Activated CD4-positive, alpha-beta T cell treated with anti-CD3 and anti-CD28 coated beads, Interleukin-2, amount 50 U/mL, for 16 hours (primary cell): ENCODE data around the gene SLC41A1.
"Not testable (repeated sequence)": the region's sequence is repeated elsewhere in the genome, so short reads cannot be mapped to it uniquely, and the experiment has no call there.

Experiments
- DNase-seq: peaks from one replicate; pipeline ENCODE4 v3.0.0-alpha.2; 2020

The SLC41A1 gene

DNA sequence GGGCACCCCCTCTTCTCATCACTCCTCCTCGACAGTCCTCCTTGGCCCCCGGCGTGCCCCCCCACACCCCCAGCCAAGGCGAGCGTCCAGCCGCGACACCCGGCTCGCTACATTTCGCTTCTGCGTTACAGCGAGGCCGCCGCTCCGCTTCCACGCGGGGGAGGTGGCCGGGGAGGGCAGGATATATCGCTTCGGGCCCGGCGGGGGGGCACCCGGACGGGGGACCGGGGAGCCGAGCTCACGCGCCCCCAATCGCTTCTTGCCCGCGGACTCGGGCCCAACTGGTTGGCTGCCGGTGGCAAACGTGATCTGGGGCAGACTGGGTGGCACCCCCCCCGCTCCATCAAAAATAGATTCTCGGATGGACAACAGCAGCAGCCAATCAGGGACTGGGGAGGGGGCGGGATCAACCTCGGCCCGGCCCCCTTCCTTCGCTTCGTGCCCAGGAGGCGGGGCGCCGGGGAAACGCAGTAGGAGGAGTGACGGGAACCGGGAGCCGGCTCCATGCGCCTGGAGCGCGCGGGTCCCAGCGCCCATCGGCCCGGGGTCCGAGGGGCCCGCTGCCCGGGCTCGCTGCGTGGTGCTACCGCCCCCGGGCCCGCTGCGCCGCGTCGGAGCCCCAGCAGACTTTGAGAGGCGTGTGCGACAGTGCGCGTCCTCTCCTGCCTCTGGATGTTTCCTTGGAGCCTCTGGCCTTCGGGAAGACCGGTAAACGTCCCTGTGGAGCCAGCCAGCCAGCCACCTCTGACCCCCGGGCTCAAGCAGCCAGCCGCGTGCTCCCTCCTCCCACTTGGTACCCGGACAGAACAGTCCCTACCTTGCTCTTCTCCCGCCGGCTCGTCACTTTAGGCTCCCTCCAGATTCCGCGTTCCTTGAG is at the start of gene SLC41A1:
Gene SLC41A1, minus strand, starts transcription at position 321 of the 877 bp plus-strand sequence. CDS start 2,757 bp downstream, outside the sequence.
- peak; percentile 94 for DNase-seq

DNA sequence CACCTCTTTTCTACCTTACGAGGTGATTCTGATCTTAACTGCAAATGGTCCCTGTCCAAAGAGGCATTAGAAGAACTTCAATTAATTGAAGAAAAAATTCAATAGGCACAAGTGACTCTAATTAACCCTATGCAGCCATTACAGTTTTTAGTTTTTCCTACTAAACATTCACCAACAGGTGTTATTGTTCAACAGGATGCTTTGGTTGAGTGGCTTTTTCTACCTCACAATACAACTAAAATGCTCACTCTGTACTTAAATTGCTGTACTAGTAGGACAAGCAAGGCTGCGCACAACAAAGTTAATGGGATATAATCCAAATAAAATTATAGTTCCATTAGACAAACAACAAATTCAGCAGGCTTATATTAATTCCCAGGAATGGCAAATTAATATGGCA is 48.5 kb upstream of the SLC41A1 start:
- DNase-seq, result no peak

DNA sequence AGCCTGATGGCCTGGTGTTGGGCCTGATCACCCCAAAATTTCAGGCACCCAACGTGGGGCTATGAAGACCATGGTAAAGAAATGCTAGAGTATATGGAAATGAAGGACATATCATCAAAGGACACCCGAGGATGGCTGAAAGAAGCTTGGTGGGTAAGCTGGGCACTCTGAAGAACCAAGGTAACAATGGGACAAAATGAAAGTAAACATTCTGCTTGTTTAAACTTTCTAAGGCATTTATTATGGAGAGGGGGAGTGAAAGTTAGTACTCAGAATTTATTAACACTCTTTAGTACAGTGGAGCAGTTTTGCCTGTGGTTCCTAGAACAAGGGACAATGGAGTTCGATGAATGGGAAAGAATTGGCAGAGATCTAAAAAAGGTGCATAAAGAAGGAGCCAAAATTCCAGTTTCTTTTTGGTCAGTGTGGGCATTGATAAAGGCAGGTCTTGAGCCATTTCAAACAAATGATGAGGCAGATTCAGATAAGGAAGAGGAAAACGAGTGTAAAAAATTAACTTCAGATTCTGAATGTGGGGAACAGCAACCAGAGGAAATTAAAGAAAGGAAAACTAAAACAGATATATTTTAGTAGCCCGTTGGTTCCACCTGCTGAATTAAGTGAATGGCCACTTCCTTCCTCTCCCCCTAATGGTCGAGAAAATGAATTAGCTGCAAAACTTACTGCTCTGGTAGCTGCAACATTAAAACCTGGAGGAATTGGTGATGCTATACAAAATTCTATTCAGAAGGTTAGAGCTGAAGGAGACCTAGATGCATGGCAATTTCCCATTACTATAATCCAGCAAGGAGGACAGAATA is 45.4 kb upstream of the SLC41A1 start:
- DNase-seq, result no peak

DNA sequence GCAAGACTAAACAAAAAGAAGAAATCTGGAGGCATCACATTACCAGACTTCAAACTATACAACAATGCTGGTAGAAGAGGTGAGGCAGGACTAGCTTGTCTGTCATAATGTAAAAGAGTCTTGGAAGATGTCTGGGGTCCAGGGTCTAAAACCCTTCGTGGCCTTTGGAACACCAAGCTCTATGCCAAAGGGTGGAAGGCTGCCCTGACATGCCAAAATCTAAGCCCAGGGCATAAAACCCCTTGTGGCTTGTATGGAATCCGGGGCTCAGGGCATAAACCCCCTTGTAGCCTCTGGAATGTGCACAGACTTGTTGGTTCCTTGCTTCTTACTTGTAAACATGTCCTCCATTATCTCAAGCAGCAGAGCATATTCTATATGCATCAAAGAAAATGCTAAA is 44.5 kb upstream of the SLC41A1 start:
- DNase-seq, result not testable (repeated sequence)

DNA sequence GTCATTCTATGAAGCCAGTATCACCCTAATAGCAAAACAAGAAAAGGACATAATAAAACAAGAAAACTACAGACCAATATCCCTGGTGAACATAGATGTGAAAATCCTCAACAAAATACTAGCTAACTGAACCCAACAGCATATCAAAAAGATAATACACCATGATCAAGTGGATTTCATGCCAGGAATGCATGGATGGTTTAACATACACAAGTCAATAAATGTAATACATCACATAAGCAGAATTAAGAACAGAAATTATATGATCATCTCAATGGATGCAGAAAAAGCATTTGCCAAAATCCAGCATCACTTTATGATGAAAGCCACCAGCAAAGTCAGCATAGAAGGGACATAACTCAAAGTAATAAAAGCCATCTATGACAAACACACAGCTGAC is 43.4 kb upstream of the SLC41A1 start:
- DNase-seq, result no peak

DNA sequence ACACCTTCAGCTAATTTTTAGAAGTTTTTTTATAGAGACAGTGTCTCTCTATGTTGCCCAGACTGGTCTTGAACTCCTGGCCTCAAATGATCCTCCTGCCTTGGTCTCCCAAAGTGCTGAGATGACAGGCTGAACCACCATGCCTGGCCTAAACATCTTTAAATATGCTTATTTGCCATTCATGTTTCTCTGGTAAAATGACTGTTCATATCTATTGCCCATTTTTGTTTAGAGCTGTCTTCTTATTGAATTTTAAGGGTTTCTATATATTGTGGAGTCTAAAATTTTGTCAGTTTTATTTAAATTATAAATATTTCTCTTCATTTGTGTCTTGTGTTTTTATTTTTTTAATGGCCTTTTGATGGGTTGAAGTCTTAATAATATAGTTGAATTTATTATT is 40.0 kb upstream of the SLC41A1 start:
- no peak for DNase-seq

DNA sequence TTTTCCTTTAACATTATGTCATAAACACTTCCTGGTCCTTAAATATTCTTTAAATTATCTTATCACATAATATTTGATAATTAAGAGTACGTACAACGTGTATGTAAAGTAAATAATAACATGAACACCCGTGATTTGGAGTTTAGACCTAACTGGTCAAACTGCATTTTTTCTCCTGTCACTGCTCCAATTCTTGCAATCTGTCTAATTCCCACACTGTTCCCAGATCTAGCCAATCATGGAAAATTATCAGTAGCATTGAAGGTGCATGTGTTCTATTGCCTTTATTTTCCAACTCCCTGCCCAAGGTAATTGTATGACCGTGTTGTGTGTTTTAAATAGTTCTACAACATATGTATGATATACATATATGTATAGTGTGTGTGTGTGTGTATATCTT is 39.0 kb upstream of the SLC41A1 start:
- no peak for DNase-seq

DNA sequence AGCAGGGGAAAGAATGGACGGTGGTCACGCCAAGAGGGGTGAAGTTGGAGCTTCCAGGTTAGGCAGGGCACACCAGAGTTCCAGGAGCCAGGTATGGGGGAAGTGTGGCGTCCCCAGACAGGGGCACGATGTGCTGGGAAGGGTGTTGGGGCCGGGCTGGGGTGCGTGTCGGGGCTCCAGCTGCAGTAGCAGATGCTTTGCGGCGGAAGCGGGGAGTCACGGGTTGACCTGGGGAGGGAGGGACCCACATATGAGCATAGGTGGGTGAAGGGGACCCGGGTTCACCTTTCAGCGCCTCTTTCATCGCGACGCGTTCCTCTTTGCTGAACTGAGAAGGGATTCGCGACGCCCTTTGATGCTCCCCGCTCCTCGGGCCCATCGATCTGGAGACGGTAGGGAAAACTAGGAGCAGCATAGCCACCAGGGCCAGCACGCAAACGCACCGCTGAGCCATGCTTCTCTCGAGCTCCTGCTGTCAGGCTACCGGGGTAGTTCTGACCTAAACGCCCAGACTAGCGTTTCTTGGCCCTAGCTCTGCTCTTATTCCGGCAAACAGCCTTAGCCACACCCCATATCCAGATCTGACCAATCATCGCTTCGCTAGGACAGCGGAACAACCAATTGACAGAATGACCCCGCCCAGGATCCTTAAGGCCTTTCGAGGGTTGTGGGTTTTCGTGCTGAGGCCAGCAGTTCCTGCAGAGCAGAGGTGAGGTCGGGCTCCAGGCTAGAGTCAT is 36.8 kb upstream of the SLC41A1 start, which contains the start of gene PM20D1:
Gene PM20D1, minus strand, starts transcription at position 514 of the 737 bp plus-strand sequence. Its CDS starts 60 bp downstream, at position 454.
- DNase-seq, result peak; percentile 88

DNA sequence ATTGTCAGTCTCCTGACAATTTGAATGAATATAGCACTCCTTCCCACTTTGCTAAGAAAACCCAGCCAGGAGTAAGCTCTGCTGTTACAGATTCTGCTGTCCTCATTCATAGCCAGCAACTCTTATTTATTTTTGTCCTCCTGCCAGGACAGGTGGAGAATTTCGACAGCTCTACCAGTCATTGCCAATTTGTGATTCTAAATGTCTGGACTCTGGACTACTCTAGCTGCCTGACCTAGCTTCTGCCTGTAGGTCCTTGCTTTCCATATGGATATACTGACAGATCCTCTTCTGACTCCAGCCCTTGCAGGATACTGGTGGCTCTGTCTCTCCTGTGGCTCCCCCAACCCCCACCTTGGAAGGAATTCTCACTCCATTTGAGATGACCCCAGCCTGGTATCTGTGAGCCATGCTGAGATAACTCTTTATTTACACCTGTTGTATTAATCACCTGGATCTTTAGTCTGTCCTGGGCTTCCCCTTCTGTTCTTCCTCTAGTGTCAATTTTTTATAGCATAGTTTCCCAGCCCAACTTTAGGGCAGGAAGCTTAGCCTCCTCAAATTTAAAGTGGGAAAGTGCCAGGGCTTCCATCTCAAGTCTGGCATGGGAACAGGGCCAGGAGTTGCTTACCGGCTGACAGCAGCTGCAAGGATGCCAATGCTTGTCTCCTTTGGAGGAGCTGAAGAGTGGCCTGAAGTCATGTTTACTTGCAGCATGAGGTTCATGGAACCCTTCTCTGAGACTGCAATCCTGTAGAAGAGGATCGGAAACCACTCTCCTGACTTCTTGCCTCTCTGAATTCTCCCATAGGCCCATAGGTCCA is 30.2 kb upstream of the SLC41A1 start:
- DNase-seq, result no peak

DNA sequence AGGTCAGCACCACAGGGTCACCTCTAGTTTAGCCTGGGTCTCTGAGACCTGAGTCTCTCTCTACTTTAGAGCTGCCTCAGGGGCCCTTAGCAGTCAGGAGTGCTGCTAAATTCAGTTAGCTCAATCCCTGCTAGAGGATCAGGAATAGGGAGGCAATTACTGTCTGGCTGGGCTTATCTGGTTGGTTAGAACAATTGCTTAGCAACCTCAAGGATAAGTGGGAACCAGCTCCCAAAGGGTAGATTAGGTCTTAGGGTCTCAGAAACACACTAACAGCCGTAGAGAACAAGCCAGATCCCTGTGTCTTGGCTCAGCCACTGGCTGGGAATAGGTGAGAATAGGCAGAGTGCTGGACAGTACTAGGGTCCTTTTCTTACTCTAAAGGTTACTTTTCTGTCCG is 29.2 kb upstream of the SLC41A1 start:
- DNase-seq, result no peak

DNA sequence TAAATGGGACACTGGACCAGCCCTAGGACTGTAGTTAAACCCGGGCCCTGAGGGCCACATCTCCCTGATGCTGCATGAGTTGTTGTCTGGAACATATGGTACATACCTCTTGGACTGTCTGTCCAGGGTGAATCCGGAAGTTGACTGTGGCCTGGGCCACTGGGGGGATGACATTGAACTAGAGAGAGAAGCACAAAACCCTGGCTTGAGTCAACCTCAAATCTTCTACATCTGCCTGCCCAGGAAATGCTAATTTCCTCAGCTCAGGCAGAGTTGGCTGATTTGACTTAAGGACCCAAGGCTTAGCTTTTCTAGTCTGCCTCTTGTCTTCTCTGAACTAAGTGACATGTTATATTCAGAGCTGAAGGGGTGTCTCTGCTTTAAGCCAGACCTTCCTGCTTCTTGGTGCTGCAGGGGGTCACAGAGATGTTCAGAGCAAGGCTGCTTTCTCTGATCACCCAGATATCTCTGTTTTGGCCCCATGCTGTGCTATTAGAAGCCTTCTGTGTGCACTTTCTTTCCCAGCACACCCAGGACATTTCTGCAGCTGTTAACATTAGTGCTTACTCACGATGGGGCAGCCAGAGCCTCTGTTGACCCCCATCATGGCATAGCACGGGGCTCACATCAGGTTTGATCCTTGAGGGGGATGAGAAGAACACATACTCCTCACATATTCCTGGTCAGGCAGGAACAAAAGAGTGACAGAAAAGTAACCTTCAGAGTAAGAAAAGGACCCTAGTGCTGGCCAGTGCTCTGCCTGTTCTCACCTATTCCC is 27.3 kb upstream of the SLC41A1 start:
- no peak for DNase-seq

DNA sequence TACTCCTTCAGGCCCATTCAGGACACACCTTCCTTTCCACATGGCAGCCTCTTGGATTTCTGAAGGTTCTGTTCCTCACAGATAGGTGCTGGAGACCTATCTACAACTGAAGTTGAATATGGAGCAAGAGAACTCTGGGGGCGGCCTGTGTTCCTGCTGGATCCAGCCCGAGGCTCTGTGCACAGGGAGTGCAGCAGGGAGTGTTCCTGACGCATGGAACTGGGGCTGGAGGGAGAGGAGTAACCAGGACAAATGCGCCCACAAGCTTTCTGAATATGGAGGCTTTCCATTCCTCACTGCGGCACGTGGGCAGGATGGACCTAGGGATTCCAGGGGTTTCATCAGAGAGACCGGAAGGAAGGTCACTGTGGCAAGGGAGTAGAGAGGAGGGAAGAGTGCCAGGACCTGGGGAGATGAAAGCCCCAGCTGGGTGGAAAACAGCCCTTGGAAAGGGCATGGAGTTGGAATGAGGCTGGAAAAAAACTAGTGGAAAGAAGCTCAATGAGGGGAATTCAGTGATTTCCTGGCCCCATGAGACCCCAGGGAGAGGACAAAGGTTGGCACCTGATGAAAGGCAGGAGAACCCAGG is 24.5 kb upstream of the SLC41A1 start:
- no peak for DNase-seq

DNA sequence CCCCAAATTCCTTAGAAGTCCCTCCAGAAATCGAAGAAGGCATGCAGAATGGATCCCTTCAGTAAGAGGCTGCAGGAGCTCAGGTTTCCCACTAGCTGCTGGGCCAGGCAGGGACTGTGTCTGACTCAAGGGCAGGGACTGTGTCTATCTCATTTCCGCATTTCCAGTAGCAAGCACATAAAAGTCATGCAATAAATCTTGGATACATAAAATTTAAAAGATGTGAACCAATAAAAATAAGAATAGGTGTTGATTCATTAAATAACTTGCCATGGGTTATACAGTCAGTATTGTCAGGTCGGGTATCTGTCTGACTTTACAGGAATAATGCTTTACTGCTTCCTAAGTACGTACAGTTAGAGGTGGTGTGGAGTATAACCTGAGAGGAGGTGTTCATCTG is 21.8 kb upstream of the SLC41A1 start:
- no peak for DNase-seq

DNA sequence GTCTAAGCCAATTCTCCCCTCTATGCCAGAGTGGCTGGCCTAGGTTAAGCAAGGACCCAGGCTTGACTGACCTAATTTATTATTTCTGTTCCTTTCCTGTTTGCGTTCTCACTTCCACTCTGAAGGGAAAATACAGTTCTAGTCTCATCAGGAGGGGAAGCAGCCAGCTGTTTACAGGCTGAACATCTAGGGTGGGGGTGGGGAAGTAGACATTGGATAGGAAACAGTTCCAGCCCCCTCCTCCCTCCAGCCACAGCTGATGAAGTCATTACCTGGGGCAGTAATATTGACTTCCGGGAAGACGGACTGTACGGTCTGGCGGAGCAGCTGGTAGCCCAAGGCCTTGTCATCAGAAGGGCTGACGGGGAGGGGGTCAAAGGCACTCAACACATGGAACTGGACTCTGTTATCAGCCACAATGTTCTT is 19.3 kb upstream of the SLC41A1 start:
- DNase-seq, result no peak

DNA sequence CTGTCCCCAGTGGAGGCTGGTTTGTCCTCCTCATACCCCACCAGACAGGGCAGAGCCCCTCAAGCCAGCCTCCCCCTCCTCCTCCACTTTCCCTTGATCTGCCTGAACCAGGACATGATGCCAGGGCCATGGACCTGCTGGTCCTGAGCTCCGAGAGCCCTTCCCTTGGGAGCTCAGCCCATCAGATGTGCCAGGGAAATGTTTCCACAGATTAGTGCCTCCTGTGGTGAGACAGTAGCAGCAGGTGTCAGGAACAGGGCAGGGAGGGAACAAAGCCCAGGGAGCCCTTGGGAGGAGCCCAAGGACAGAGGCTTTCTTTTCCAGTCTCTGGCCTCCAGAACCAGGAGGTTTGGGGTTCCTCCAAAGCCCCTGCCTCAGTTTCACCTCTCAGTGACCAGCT is 14.6 kb upstream of the SLC41A1 start:
- no peak for DNase-seq

DNA sequence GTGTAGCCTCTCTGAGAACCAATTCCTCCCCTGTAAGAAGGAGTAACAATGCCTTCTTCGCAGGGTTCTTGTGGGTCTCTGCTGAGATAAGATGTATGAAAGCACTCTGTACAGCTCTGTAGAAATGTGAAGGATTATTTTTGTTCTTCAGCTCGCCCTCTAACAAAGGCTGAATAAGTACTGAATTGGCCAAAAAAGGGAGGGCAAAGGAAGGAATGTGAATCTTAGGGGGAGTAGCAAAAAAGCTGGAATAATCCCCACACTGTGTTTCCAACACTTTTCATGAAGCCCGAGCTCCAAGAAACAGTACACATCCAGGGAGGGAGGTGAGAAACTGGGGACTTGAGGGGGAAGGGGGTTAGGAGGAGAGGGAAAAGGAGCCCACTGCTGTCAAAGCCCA is 14.0 kb upstream of the SLC41A1 start:
- DNase-seq, result no peak

DNA sequence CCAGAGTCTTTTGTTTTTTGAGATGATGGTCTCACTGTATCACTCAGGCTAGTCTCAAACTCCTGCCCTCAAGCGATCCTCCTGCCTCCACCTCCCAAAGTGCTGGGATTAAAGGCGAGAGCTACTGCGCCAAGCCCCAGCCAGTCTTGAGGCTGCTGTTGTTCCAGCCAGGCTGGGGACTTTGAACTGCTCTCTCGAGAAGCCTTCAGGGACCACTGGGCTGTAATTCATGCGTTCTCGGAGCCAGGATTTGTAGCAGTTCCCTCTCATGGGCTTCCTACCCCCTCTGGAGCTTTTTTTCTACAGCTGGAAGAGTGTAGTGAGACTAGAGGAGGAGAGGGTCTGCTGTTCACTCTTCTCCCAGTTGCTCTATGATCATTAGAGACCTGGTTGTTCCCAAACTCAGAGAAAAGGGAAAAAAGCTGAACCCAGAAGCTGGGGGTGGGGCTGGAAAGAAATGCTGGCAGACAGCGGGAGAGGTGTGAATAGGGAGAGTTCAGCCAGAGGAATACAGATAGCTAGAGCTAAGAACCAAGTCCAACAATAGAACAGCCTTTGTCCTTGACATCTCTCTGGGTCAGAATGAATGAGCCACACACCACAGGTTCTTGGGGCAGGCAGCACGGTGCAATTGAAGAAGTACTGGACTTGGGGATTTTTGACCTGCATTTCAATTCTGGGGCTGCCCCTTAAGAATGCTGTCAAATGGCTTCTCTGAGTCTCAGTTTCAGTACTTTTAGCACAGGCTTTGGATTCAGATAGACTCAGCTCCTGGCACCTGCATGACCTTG is 13.2 kb upstream of the SLC41A1 start:
- no peak for DNase-seq

DNA sequence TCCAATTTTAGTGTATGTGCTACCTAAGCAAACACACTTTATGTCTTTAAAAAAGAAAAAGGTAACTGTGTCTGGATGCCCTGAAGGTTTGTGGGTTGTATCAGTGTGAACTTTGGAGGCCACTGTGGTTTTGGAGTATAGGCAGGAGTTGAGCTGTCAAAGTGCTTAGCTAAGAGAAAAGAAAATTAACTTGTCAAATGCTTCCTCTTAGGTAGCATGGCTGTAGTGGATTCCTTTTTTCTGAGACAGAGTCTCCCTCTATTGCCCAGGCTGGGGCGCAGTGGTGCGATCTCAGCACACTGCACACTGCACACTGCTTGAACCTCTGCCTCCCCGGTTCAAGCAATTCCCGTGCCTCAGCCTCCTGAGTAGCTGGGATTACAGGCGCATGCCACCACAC is 11.2 kb upstream of the SLC41A1 start:
- DNase-seq, result peak; percentile 61

DNA sequence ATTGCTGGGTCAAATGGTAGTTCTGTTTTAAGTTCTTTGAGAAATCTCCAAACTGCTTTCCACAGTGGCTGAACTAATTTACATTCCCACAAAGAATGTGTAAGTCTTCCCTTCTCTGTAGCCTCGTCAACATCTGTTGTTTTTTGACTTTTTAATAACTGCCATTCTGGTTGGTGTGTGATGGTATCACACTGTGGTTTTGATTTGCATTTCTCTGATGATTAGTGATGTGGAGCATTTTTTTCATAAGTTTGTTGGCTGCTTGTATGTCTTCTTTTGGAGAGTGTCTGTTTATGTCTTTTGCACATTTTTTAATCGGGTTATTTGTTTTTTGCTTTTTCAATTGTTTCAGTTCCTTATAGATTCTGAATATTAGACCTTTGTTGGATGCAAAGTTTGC is 10.3 kb upstream of the SLC41A1 start:
- DNase-seq, result peak; percentile 55

DNA sequence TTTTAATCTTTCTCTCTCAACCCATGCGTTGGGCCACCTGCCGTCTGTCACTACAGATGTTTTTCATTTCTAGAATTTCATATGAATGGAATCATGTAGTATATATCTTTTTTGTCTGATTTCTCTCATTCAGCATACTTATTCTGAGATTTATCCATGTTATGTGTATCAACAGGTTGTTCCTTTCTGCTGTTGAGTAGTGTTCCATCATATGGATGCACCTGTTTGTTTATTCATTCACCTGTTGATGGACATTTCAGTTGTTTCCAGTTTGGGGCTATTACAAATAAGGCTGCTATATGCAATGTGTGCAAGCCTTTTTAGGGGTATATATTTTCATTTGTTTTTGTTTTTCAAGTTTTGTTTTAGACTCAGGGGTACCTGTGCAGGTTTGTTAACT is 9.4 kb upstream of the SLC41A1 start:
- no peak for DNase-seq
